Naive B cell (primary cell): ENCODE measurements around the gene MIER2. TPM values are rescaled to one million over a fixed set of nuclear protein-coding genes. Genes with fewer than 3 reads are reported as not detected.

Experiments used
- ATAC-seq, 2 donors: fragments of 150-1000 bp; cut with Tn5 transposase; 2 replicates each; pipeline ENCODE4 v1.10.0; 2021; ENCODE audit warnings: low read depth in 2 of 2, mild to moderate bottlenecking in 2 of 2, moderate library complexity in 2 of 2
- DNase-seq: peaks from one replicate; pipeline ENCODE4 v3.0.0; 2022
- H3K27ac Mint-ChIP-seq, 6 donors: one replicate each; pipeline ENCODE4 v1.8.0; 2020 to 2022; ENCODE audit warnings: mild to moderate bottlenecking in 6 of 6, mixed read lengths in 6 of 6, moderate library complexity in 5 of 6, inconsistent platforms in 2 of 6
- H3K27me3 Mint-ChIP-seq, 3 donors: one replicate each; pipeline ENCODE4 v1.8.0; 2021 to 2022; ENCODE audit warnings: mixed read lengths in 3 of 3, mild to moderate bottlenecking in 1 of 3
- H3K36me3 Mint-ChIP-seq, 2 donors: one replicate each; pipeline ENCODE4 v1.8.0; 2020 to 2022; ENCODE audit warnings: mixed read lengths in 2 of 2, inconsistent platforms in 1 of 2, mild to moderate bottlenecking in 1 of 2
- H3K4me1 Mint-ChIP-seq, 3 donors: one replicate each; pipeline ENCODE4 v1.8.0; 2020 to 2022; ENCODE audit warnings: mixed read lengths in 3 of 3, inconsistent platforms in 1 of 3, mild to moderate bottlenecking in 1 of 3, moderate library complexity in 1 of 3
- H3K4me3 Mint-ChIP-seq, 8 donors: one replicate each; pipeline ENCODE4 v1.8.0; 2020 to 2022; ENCODE audit warnings: mild to moderate bottlenecking in 8 of 8, mixed read lengths in 8 of 8, moderate library complexity in 8 of 8, inconsistent platforms in 2 of 8
- H3K9me3 Mint-ChIP-seq, 7 donors: one replicate each; pipeline ENCODE4 v1.8.0; 2020 to 2022; ENCODE audit warnings: mixed read lengths in 7 of 7, mild to moderate bottlenecking in 5 of 7, inconsistent platforms in 2 of 7, moderate library complexity in 1 of 7
- polyA plus RNA-seq, 6 donors: library from polyadenylated mRNA; unstranded; fragments of 300-500 nt; fragmentation: Illumina TruSeq; gene quantifications; one replicate each; pipeline ENCODE4 v1.2.3, GENCODE V29; 2021; ENCODE audit warnings: low read depth in 6 of 6

The MIER2 gene
- polyA plus RNA-seq, 6 donors from 2014 or later, result 2.4 to 5.1 (median 3.9) TPM

- H3K4me3 Mint-ChIP-seq, result no peak overlapping the region
- H3K4me1 Mint-ChIP-seq, result peaks cover 0 to 7% (median 6%) of the 10 kb centered on the region in 3 donors
- H3K9me3 Mint-ChIP-seq, result peaks cover 0 to 4% (median 0%) of the 10 kb centered on the region in 7 donors
- ATAC-seq (no peak), DNase-seq (no peak)
- H3K27ac Mint-ChIP-seq, result peak overlapping the region in 2 of 6 donors; percentile 49 to 59
- H3K36me3 Mint-ChIP-seq, result peaks cover 18 to 26% of the 10 kb centered on the region in 2 donors
- no peaks in the 10 kb centered on the region for H3K27me3 Mint-ChIP-seq
Measured at GRCh38 chr19:313169-313987, 31.2 kb downstream of the MIER2 start.

- ATAC-seq (no peak), DNase-seq (no peak)
- H3K36me3 Mint-ChIP-seq, result peaks cover 15 to 20% of the 10 kb centered on the region in 2 donors
- peaks cover 0 to 6% (median 4%) of the 10 kb centered on the region in 3 donors for H3K4me1 Mint-ChIP-seq
- no peak overlapping the region for H3K27ac Mint-ChIP-seq
- H3K9me3 Mint-ChIP-seq, result no peaks in the 10 kb centered on the region
- no peak overlapping the region for H3K4me3 Mint-ChIP-seq
- H3K27me3 Mint-ChIP-seq, result no peaks in the 10 kb centered on the region
Measured at GRCh38 chr19:311813-312261, 32.8 kb downstream of the MIER2 start.

- ATAC-seq, result no peak
- H3K36me3 Mint-ChIP-seq, result peaks cover 15 to 19% of the 10 kb centered on the region in 2 donors
Measured at GRCh38 chr19:310781-311496, 33.7 kb downstream of the MIER2 start.

GRCh38 chr19:310141-310651 lies 34.4 kb downstream of the MIER2 start:
- Mint-ChIP-seq H3K4me1 (peaks cover 0 to 11% (median 4%) of the 10 kb centered on the region in 3 donors), H3K27me3 (no peaks in the 10 kb centered on the region), H3K9me3 (no peaks in the 10 kb centered on the region), H3K27ac (no peak overlapping the region), H3K4me3 (no peak overlapping the region), H3K36me3 (peaks cover 9 to 19% of the 10 kb centered on the region in 2 donors)
- ATAC-seq (no peak), DNase-seq (no peak)

More at GRCh38 chr19:310781-311496, 33.7 kb downstream of the MIER2 start:
- Mint-ChIP-seq H3K4me3 (no peak overlapping the region), H3K4me1 (peaks cover 0 to 6% (median 4%) of the 10 kb centered on the region in 3 donors), H3K27ac (no peak overlapping the region), H3K9me3 (no peaks in the 10 kb centered on the region), H3K27me3 (no peaks in the 10 kb centered on the region)
- no peak for DNase-seq

GRCh38 chr19:309206-309565 lies 35.4 kb downstream of the MIER2 start:
- H3K4me1 Mint-ChIP-seq, result peaks cover 0 to 11% (median 4%) of the 10 kb centered on the region in 3 donors
- H3K27me3 Mint-ChIP-seq, result no peaks in the 10 kb centered on the region
- ATAC-seq (no peak), DNase-seq (no peak)
- peaks cover 8 to 18% of the 10 kb centered on the region in 2 donors for H3K36me3 Mint-ChIP-seq
- H3K9me3 Mint-ChIP-seq, result no peaks in the 10 kb centered on the region
- no peak overlapping the region for H3K27ac Mint-ChIP-seq
- H3K4me3 Mint-ChIP-seq, result no peak overlapping the region

- no peak overlapping the region for H3K4me3 Mint-ChIP-seq
- no peak overlapping the region for H3K27ac Mint-ChIP-seq
- H3K36me3 Mint-ChIP-seq, result peaks cover 8 to 18% of the 10 kb centered on the region in 2 donors
- H3K9me3 Mint-ChIP-seq, result no peaks in the 10 kb centered on the region
- DNase-seq, result no peak
- H3K4me1 Mint-ChIP-seq, result peaks cover 0 to 5% (median 4%) of the 10 kb centered on the region in 3 donors
- no peak for ATAC-seq
- no peaks in the 10 kb centered on the region for H3K27me3 Mint-ChIP-seq
Measured at GRCh38 chr19:308471-309205, 36.0 kb downstream of the MIER2 start.

- no peak for DNase-seq
Measured at GRCh38 chr19:307793-308420, 36.7 kb downstream of the MIER2 start.

GRCh38 chr19:307111-307531 lies 37.5 kb downstream of the MIER2 start:
- no peaks in the 10 kb centered on the region for H3K27me3 Mint-ChIP-seq
- H3K27ac Mint-ChIP-seq, result no peak overlapping the region
- H3K9me3 Mint-ChIP-seq, result no peaks in the 10 kb centered on the region
- DNase-seq (no peak), ATAC-seq (no peak)
- peaks cover 0 to 5% (median 4%) of the 10 kb centered on the region in 3 donors for H3K4me1 Mint-ChIP-seq
- H3K4me3 Mint-ChIP-seq, result no peak overlapping the region
- H3K36me3 Mint-ChIP-seq, result peaks cover 8 to 18% of the 10 kb centered on the region in 2 donors

More at GRCh38 chr19:307793-308420, 36.7 kb downstream of the MIER2 start:
- no peaks in the 10 kb centered on the region for H3K9me3 Mint-ChIP-seq
- peaks cover 8 to 18% of the 10 kb centered on the region in 2 donors for H3K36me3 Mint-ChIP-seq
- H3K27me3 Mint-ChIP-seq, result no peaks in the 10 kb centered on the region
- peaks cover 0 to 5% (median 4%) of the 10 kb centered on the region in 3 donors for H3K4me1 Mint-ChIP-seq
- H3K27ac Mint-ChIP-seq, result no peak overlapping the region
- no peak for ATAC-seq
- no peak overlapping the region for H3K4me3 Mint-ChIP-seq

- no peak for DNase-seq
- H3K9me3 Mint-ChIP-seq, result no peaks in the 10 kb centered on the region
- ATAC-seq, result no peak
- H3K27me3 Mint-ChIP-seq, result no peaks in the 10 kb centered on the region
- no peak overlapping the region for H3K4me3 Mint-ChIP-seq
- H3K27ac Mint-ChIP-seq, result no peak overlapping the region
- H3K36me3 Mint-ChIP-seq, result peaks cover 8 to 15% of the 10 kb centered on the region in 2 donors
- H3K4me1 Mint-ChIP-seq, result peaks cover 0 to 5% (median 4%) of the 10 kb centered on the region in 3 donors
Measured at GRCh38 chr19:306151-306900, 38.3 kb downstream of the MIER2 start.

GRCh38 chr19:305240-306150 lies 39.1 kb downstream of the MIER2 start:
- Mint-ChIP-seq H3K27ac (no peak overlapping the region), H3K27me3 (no peaks in the 10 kb centered on the region), H3K4me1 (peaks cover 0 to 5% (median 4%) of the 10 kb centered on the region in 3 donors), H3K4me3 (no peak overlapping the region), H3K9me3 (no peaks in the 10 kb centered on the region), H3K36me3 (peaks cover 1 to 10% of the 10 kb centered on the region in 2 donors)
- no peak for ATAC-seq
- no peak for DNase-seq

GRCh38 chr19:296476-297225 lies 47.9 kb downstream of the MIER2 start:
- Mint-ChIP-seq H3K4me3 (peak overlapping the region in 1 of 8 donors; percentile 40), H3K27me3 (peaks cover 31 to 49% (median 36%) of the 10 kb centered on the region in 3 donors), H3K9me3 (no peaks in the 10 kb centered on the region), H3K36me3 (no peaks in the 10 kb centered on the region), H3K4me1 (peaks cover 6 to 16% (median 7%) of the 10 kb centered on the region in 3 donors), H3K27ac (no peak overlapping the region)
- DNase-seq, result no peak
- ATAC-seq, result no peak
